ENCODE data around the gene DHCR24. TPM values are rescaled to one million over a fixed set of nuclear protein-coding genes. Genes with fewer than 3 reads are reported as not detected.

Gene DHCR24
- total and polyA plus RNA-seq, 2 experiments from 2014 or later = 124 to 453 TPM

GRCh38 chr1:54810153-54810942 lies 76.6 kb downstream of the DHCR24 start:
- H3K27me3 Mint-ChIP-seq (ENCODE audit: insufficient read depth, low read depth, poor library complexity) = peaks cover 18% of the 10 kb centered on the region
- no peaks in the 10 kb centered on the region for H3K9me3 Mint-ChIP-seq
- H3K36me3 ChIP-seq (ENCODE audit: insufficient read depth) = no peaks in the 10 kb centered on the region
- H3K4me2 ChIP-seq = no peak overlapping the region
- no peaks in the 10 kb centered on the region for H3K27me3 ChIP-seq (ENCODE audit: insufficient read depth)
- H3K27ac Mint-ChIP-seq = no peak overlapping the region
- DNase-seq (ENCODE audit: low spot score) (peak; percentile 91), ATAC-seq (peak; percentile 78)
- H3F3A ChIP-seq (replicated peaks; ENCODE audit: low read depth) = no peaks in the 10 kb centered on the region; the same call in 1 of the 2 replicates
- TF ChIP-seq POLR2AphosphoS5 (IDR thresholded peaks at IDR 0.05; ENCODE audit: low read depth) (no peak), EZH2phosphoT487 (IDR thresholded peaks at IDR 0.05; ENCODE audit: unreplicated experiment) (no peak), CTCF (conservative IDR thresholded peaks at IDR 0.05; ENCODE audit: low read depth in 2 of 2) (peak; percentile 80 to 97), ETS1 (IDR thresholded peaks at IDR 0.05) (no peak), ZNF462 (CRISPR knock-in tag; IDR thresholded peaks at IDR 0.05) (no peak)
- no peak overlapping the region for H3K4me3 ChIP-seq
- H3K4me1 ChIP-seq (ENCODE audit: insufficient read depth) = peaks cover 18% of the 10 kb centered on the region
- no peaks in the 10 kb centered on the region for H3K79me2 ChIP-seq (replicated peaks; ENCODE audit: insufficient read depth)
- peaks cover 34% of the 10 kb centered on the region for H3K4me1 Mint-ChIP-seq
- peaks cover 4% of the 10 kb centered on the region; the same call in 1 of the 2 replicates for H3K9me2 ChIP-seq (ENCODE audit: insufficient read depth)
- H2AFZ ChIP-seq = 0 out of 2 replicates have a peak overlapping the region, but pooled peaks have one; percentile 56
- H3K27ac ChIP-seq (ENCODE audit: low read depth) = no peak overlapping the region
- no peak overlapping the region for H3K4me3 Mint-ChIP-seq
- no peaks in the 10 kb centered on the region for H3K36me3 Mint-ChIP-seq (ENCODE audit: low read depth)
- no peaks in the 10 kb centered on the region for H4K20me1 ChIP-seq (replicated peaks; ENCODE audit: insufficient read depth)
